Activated gamma-delta T cell (primary cell): ENCODE data around the gene KCNE5.
A peak's percentile ranks its signal among the peaks of the same experiment; 100 is the strongest.
"Not testable (repeated sequence)": the region's sequence is repeated elsewhere in the genome, so short reads cannot be mapped to it uniquely, and the experiment has no call there.

Experiments used
- DNase-seq: peaks from one replicate; lab custom pipeline; 2025; lab: John Stamatoyannopoulos, UW
- total RNA-seq, 2 donors: gene quantifications; one replicate each; lab custom pipeline; 2026; lab: John Stamatoyannopoulos, UW

Gene KCNE5, protein sequence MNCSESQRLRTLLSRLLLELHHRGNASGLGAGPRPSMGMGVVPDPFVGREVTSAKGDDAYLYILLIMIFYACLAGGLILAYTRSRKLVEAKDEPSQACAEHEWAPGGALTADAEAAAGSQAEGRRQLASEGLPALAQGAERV
- 0.05 to 0.09 reads per million in 2 donors for total RNA-seq

DNA sequence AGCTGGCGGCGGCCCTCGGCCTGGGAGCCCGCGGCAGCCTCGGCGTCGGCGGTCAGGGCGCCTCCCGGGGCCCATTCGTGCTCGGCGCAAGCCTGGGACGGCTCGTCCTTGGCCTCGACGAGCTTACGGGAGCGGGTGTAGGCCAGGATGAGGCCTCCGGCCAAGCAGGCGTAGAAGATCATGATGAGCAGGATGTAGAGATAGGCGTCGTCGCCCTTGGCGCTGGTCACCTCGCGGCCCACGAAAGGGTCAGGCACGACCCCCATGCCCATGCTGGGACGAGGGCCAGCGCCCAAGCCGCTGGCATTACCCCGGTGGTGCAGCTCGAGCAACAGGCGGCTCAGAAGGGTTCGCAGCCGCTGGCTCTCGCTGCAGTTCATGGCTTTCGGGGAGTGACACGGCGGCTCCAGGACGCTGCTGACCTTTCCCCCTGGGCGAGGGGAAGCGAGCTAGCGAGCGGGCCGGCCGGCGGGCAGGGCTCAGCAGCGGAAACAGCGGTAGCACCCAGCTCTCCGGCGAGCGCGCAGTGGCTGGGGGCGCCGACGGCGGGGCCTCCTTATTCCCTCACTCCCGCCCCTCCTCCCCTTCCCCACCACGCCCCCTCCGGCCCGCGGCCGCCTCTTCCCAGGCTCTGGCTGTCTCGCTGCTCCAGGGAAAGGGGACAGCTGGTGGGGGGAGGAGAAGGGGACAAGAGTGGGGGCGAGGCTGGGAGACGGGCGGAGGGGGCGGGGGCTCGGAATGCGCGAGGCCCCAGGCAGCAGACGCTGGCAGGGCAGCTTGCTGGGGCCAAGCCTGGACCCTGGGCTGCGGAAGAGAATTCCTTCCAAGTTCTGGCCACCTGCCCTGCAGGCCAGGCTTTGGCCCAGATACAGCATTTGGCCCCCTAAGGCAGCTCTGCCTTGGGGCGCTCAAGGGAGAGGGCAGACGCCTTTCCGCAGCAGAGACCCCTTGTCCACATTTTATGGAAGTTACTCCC lies at the start of gene KCNE5:
TSS of gene KCNE5 (minus strand) at position 532 of the 976 bp plus-strand sequence. CDS start at position 380, 152 bp downstream.
- DNase-seq = peak; percentile 5

DNA sequence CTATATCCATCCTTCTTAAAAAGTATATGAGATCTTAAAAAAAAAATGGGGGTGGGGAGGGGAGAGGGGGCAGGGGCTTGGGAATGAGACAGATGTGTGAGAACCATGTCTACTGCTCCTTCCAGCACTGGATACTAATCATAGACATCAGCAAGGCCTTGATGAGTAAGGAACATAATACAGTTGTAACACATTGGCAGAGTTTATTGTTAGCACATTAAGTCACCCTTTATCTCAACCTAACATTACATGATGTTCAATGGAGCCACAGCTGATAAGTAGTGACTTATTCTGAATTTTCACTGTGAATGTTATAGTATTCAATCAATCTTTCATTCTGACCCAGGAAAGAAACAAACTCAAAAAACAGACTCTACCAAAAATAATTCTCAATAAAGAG lies 47.3 kb upstream of the KCNE5 start:
- no peak for DNase-seq

DNA sequence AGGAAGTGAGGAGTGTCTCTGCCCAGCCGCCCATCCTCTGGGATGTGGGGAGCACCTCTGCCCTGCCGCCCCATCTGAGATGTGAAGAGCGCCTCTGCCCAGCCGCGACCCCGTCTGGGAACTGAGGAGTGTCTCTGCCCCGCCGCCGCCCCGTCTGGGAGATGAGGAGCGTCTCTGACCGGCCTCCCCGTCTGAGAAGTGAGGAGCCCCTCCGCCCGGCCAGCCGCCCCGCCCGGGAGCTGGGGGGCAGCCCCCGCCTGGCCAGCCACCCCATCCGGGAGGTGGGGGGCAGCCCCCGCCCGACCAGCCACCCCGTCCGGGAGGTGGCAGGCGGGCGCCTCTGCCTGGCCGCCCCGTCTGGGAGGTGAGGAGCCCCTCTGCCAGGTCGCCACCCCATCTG lies 46.2 kb upstream of the KCNE5 start:
- DNase-seq = not testable (repeated sequence)

DNA sequence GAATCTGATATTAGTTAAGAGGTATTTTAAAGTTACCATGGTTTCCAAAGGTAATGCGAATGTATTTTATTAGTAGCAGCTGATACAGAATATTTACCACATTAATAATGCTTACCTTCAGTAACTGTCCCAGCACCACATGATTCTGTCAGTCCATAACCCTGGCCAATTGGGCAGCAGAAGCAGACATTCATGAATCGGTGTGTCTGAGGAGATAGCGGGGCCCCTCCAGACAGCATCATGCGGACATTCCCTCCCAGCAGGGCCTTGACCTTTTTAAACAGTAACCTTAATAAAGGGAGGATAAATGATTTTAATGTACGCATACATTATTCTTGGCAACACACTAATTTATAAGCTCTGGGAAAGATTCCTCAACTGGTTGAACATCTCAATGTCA lies 43.0 kb upstream of the KCNE5 start:
- no peak for DNase-seq

DNA sequence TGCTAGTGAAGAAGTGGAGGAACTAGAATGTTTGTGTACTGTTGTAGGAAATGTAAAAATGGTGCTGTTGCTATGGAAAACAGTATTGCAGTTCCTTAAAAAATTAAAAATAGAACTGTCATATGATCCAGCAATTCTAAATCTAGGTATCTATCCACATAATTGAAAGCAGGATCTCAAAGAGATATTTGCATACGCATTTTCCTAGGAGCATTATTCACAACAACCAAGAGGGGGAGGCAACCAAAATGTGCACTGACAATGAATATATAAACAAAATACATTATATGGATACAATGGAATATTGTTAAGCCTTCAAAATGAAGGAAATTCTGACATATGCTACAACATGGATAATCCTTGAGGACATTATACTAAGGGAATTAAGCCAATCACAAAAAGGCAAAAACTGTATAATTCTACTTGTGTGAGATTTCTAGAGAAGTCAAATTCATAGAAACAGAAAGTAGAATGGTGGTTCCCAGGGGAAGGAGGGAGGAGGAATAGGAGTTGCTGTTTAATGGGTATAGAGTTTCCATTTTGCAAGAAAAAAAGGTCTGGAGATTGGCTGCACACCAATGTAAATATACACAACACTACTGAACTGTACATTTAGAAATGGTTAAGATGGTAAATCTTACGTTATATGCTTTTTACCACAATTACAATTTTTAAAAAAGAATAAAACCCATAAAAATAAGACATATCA lies 35.6 kb upstream of the KCNE5 start:
- no peak for DNase-seq

DNA sequence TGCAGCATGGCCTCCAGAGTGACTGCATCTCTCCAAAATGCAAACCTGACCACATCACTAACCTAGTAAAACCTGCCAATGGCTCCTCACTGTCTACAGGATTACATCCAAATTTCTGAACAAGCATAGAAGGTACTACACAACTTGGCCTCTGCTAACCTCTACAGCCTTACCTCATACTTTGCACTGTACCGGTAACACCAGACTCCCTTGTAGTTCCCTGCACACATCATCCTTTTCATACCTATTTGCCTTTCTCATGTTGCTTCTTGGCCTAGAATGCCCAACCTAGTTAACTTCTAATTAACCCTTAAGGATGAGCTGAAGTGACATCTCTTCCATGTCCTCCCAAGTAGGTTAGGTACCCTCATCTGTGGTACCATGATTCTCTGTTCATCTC lies 33.4 kb upstream of the KCNE5 start:
- no peak for DNase-seq

DNA sequence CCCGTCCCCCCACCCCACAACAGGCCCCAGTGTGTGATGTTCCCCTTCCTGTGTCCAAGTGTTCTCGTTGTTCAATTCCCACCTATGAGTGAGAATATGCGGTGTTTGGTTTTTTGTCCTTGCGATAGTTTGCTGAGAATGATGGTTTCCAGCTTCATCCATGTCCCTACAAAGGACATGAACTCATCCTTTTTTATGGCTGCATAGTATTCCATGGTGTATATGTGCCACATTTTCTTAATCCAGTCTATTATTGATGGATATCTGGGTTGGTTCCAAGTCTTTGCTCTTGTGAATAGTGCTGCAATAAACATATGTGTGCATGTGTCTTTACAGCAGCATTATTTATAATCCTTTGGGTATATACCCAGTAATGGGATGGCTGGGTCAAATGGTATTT lies 32.4 kb upstream of the KCNE5 start:
- not testable (repeated sequence) for DNase-seq

DNA sequence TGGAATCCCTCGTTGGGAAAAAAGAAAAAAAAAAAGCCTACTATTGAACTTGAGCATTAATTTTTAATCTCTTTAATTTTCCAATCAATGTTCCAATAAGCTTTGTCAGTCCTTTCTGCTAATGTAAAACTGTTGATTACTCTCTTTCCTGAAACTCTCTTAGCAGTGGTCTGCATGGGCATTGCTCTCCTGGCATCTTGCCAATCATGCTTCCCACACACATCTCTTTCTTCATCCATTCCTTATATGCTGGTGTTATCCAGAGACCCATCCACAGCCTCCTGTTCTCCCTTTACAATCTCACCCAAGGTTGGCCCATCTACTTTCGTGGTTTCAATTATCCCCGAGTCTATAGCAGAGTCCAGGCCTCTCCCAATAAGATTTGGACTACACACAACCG lies 31.8 kb upstream of the KCNE5 start:
- DNase-seq = no peak

DNA sequence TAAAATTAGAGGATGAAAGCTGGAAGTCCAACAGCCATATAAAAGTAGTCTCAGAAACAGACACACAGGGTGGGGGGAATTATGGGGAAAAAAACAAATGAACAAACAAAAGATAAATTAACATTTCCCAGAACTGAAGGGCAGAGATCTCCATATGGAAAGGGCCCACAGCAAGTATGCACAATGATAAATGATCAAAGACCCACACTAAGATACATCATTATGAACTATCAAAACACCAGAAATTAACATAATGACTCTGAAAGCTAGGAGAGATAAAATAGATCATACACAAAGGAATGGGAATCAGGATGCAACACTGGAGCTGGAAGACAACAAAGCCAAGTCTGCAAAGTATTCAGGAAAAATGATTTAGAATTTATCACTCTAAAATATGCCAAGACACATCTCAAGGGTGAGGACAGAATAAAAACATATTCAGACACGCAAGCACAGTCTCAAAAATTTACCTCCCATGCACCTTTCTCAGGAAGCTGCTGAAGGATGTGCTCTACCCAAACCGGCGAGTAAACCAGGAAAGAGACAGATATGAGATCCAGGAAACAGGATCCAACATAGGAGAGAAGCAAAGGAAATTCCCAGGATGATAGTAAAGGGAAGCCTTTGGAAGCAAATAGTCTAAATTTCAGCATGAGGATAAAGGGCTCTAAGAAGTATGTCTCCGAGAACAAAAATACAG lies 30.7 kb upstream of the KCNE5 start:
- DNase-seq = no peak

DNA sequence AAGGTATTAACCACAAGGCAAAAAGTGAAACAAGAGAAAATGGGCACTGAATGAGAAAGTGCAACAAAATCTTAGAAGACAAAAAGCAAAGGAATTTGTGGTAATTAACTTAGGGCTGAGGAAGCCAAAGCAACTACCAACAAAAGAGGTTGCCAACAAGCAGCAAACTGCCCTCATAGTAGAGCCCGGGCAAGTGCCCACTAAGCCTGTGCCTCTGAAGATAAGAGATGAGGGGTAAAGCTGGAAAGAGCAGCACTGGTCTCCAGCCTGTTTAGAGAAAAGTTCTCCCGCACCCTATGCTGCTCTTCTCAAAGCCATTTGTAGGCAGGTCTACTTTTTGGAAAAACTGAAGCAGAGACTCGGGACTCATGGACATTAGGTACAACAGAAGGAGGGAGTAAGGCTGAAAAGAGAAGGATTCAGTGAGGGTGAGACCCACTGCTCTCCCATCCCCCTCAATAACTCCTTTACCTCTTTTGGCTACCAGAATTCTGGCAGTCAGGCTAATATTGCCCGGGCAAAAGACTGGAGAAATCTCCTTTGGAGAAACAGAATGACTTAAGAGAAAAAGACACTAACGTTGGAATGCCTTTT lies 29.6 kb upstream of the KCNE5 start:
- no peak for DNase-seq

DNA sequence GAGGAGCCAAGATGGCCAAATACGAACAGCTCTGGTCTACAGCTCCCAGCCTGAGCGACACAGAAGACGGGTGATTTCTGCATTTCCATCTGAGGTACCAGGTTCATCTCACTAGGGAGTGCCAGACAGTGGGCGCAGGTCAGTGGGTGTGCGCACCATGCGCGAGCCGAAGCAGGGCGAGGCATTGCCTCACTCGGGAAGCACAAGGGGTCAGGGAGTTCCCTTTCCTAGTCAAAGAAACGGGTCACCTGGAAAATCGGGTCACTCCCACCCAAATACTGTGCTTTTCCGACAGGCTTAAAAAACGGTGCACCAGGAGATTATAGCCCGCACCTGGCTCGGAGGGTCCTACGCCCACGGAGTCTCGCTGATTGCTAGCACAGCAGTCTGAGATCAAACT lies 19.7 kb upstream of the KCNE5 start:
- not testable (repeated sequence) for DNase-seq

DNA sequence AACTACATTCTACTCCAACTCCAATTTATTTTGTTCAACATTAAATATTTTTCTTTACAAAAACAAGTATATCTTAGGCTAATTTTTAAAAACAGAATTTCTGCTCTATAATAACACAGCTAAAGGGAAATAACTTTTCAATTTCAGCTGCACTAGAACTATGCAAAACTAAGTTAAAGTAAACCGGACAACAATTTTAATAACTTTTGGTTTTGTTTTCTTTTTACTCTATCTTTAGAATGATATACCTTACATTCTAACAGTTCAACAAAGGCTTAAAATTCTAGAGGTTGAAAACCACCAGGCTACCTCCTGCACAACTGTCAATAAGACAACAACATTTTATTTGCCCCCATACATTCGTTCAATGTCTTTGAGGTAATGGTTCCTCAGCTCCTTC lies 18.7 kb upstream of the KCNE5 start:
- DNase-seq = no peak

DNA sequence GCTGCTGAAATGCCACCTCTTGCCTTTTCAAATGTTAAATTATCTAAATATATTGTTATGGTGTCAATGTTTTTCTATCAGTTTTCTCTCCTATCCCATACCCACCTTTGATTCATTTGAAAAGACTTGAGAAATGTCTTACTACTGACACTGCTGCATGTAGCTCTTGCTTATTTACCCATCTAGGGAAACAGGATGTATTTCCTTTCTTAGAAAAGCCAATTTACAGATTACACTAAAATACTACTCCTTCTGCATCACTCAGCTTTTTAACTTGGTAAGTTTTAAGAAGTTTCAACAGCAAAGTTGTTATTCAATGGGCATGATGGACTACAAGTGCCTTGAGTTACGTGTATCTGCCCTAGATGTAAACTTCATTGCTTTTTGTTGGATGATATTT lies 13.2 kb upstream of the KCNE5 start:
- DNase-seq = no peak

DNA sequence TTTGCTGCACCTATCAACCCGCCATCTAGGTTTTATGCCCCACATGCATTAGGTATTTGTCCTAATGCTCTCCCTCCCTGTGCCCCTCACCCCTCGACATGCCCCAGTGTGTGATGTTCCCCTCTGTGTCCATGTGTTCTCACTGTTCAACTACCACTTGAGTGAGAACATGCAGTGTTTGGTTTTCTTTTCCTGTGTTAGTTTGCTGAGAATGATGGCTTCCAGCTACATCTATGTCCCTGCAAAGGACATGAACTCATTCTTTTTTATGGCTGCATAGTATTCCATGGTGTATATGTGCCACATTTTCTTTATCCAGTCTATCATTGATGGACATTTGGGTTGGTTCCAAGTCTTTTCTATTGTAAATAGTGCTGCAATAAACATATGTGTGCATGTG lies 12.5 kb upstream of the KCNE5 start:
- DNase-seq = not testable (repeated sequence)

DNA sequence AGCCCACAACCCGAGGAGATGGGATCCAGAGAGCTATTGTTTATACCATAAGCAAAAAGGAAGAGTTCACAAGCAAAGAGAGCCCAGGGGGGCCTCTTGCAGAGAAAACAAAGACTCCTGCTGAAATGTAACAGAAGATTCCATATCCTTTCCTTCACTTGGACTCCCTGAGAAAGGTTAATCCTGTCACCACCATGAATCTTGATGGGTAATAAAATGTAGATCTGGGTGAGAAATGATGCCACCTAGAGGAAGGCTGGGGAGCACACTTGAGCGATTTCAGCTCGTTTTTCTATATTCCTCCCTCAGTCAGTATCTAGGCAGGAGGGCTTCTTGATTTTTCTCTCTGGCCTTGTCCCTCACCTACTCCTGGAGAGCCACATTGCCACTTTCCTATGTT lies 10.2 kb upstream of the KCNE5 start:
- DNase-seq = no peak

DNA sequence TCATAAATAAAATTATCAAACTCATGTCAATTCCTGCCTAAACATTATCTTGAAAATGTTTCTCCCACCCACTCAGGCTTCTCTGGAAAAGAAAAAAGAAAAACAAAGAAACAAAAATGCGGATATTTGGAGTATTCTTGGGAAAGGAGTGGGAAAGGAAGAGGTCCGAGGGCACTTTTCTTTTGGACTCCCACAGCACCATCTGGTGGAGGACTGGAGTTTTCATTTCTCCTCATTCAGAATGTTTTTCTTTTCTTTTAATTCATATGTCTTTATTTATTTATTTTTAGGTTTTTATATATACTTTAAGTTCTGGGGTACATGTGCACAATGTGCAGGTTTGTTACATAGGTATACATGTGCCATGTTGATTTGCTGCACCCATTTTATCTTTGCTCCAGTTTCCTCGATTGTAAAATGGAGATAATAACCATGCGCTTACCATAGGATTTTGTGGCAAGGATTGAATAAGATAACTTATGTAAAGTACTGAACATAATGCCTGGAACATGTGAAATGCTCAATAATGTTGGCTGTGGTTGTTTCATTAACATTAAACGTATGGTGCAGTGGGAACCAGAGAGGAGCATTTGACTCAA lies 8.0 kb upstream of the KCNE5 start:
- DNase-seq = no peak

DNA sequence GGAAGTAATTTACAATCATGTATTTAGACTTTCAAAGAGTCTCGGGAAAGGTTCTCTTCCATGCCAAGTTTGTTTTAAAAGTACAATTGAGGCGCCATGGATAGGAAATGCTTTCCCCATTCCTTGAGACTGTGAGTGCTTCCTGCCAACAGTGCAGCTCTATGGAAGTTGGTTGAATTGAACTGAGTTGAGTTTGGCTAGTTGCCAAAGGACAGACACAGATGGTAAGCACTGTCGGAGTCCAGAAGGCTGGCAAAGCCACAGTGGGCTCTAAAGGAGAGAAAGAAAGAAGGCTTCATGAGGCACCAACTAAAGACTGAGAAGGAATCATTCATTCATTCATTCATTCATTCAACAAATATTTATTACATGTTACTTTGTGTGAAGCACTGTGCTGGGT lies 4.3 kb upstream of the KCNE5 start:
- DNase-seq = no peak

DNA sequence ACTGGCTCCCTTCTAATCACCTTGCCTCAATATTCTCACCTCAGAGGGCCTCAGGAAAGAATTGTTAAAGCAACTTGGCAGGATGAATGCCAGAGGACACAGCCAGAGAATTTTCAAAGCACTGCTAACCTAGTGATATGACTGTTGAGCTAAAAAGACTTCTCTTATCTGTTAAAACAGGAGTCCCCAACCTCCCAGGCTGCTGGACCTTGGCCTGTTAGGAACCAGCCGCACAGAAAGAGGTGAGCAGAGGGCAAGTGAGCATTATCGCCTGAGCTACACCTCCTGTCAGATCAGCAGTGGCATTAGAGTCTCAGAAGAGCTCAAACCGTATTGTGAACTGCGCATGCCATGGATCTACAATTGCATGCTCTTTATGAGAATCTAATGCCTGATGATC lies 1.7 kb upstream of the KCNE5 start:
- DNase-seq = no peak

DNA sequence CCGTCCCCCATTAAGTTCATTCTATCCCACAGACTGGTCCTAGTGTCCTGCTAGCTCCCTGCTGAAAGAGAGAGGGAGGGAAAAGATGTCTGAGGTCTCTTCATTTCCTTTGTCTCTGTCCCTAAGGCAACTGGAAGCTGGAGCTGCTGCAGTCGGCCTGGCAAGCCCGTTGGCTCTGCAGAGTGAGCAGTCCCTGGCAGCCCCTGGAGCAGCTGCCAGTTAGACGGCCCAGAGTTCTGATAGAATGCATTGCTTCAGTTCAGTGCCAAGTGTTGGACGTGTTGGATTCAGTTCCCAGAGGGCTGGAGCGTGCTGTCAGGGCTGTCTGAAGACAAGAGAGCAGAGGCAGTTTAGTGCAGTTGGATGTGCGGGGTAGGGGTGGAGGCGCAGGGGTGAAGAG lies 975 bp downstream of the KCNE5 start:
- DNase-seq = no peak

DNA sequence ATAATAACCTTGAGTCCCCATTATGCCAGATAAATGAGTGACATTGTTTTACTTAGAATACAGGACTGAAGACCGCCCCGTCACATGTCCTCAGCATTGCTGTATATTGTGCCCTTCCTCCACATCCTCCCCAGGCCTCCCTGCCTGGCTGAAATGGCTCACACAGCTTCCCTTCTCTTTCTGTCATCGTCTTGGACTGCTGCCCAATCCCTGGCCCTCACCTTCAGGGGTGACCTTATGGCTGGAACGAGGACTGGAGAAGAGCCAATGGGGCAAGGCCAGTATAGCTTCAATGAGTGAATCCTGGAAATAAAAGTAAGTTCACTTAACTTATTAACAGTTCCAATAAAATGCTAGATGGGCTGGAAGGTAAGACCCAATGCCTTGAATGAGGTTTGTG lies 2.7 kb downstream of the KCNE5 start:
- DNase-seq = no peak

DNA sequence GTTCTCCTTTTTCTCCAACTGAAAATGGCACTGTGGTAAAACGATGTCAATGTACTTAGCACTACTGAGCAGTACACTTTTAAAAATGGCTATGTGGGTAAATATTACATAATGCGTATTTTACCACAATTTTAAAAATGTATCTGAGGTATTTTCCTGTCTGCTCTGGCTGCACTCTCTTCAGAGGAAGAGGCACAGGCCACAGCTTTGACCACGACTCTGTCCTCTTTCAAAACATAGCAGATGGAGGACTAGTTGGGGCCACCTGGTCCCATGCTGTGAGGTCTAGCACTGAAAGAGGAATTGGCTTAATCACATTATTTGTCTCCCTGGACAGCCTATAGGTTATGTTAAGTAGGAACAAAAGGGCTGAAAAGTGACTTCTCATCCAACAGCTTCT lies 5.2 kb downstream of the KCNE5 start:
- DNase-seq = no peak
